Stimulated activated CD4-positive, alpha-beta T cell treated with anti-CD3 and anti-CD28 coated beads, Interleukin-12 subunit alpha, Interleukin-12 subunit beta, amount 100 ng/mL, for 48 hours (primary cell): Measurements from ENCODE around the gene TRMT61A.

ENCODE experiments used
- DNase-seq, 3 donors: peaks; one replicate each; pipeline ENCODE4 v3.0.0-alpha.2; 2020; ENCODE audit warnings: low read depth in 2 of 3, low spot score in 1 of 3

Gene TRMT61A

DNA sequence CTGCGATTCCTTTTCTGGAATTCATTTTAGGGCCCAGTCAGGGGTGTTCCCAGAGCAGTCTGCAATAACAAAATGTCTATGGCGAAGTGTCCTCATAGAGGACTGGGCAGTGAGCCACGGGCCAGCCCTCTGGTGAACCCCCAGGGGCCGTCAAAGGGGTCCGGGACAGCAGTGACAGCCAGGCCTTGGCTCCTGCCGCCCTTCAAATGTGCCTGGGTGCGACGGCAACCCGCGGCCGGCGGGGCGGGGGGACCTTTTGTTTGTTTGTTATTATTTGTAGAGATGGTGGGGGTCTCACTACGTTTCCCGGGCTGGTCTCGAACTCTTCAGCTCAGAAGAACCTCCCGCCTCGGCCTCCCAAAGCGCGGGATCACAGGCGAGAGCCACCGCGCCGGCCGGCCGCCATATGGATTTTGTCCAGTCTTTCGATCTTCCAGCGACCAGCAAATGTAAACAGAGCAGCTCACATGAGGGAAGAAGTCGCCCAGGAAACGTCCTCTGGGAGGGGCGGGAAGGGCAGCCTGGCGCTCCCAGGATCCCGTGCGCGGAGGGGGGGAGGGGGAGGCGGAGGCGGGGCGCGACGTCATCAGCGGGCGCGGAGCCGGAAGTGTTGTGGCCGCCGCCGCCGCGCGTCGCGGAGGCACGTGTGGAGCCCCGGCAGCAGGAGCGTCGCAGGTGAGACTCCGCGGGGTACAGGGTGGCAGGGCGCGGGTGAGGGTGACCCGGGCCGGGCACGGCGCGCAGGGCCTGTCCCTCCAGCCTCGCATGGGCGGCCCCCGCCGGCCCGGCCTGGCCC, at the start of gene TRMT61A:
TRMT61A (plus strand) TSS at position 610 of the 796 bp plus-strand sequence. CDS start 783 bp downstream, outside the sequence.
- peak; percentile 56 to 71 (median 60) for DNase-seq

DNA sequence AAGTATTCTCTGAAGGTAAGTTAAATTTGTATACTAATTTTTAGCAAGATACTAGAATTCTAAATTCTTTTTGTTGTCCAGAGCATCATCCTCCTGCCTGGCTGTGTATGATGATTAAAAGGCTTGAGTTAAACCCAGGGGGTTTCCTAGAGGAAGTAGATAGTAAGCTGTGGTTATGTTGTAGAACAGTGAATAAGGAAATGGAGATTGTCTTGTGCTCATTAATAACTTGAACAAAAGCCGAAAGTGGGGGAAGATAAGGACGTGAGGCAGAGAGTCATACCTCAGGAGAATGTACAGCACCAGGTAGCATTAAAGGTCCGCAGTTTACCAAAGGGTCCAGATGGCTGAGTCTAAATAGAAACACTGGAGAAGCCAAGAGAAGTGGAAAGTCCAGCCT, 48.4 kb upstream of the TRMT61A start:
- DNase-seq = no peak

DNA sequence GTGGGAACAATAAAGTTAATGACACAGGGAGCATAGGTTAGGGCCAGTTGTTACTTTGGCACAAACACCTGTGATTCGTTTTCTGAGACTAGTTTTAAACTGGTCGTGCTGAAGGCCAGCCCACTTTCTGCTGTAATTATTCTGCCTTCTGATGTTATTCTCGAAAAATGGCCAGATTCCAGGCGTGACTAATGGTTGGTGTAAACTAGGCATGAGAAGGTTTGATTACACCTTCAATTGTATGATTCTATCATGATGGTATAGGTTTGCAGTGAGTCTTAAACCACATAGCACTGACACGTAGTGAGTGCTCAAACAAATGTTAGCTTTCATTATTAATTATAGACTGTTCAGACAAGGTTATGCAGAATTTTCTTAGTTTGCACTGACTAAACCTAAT, 45.4 kb upstream of the TRMT61A start:
- DNase-seq = no peak

DNA sequence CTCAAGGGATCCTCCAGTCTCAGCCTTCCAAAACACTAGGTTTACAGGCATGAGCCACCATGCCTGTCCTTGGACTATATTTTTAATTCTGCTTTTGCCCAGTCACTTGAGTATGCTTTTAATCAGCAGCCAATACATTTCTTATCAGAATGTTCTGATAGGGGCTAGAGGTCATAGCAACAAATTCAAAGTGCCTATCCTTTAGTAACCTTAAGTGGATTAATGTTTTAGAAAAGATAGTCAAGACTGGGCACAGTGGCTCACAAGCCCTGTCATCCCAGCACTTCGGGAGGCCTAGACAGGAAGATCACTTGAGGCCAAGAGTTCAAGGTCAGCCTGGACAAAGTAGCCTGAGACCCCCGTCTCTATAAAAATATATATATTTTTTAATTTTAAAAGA, 43.5 kb upstream of the TRMT61A start:
- DNase-seq = no peak

DNA sequence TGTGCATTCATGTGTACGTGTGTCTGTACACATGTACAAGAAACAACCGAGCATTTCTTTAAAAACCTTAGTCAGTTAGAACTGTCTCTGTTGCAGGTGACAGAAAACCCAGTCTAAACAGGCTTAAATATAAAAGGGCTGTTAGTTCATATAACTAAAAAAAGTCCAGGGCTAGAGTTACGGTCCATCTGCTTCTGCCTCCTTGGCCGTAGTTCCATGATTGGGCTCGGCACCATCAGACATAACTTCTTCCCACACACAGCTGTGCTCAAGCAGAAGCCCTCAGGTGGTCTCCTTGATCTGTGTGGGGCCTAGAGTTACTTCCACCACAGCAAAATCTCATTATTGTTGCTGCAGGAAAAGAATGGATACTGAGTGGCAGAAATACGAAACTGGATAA, 40.9 kb upstream of the TRMT61A start:
- DNase-seq = no peak

DNA sequence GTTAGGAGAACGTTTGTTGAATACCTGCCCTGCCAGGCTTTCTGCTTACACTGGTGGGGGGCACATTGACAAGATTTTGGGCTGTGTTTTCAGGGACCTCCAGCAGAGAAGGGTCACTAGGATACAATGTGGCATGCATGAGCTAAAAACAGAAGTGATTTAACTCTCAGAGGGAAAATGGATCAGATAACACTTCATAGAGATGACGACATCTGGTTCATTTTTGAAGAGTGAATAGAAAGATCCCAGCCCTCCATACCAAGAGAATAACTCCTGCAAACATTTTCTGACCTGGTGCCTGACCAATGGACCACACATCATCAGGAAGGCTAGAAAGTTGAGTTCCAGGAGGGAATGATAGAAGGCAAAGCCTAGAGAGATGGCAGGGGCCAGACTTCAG, 40.0 kb upstream of the TRMT61A start:
- no peak for DNase-seq

DNA sequence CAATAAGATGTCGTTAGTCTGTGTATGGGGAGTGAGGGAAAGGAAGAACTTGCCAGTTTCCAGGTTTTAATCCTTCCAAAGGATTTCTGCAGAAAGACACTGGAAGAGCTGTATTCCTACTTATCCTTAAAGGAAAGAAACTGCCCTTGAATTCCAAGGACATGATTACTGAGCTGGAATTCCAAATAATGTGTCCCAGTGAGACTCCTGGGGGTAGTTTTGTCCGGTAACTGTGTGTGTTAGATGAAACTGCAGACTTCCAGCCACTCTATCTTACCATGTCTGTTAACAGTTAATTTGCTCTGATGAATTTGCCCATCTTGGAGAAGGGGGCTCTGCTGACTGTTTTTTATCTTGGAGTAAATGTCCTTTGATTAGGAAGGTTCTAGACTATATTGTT, 39.4 kb upstream of the TRMT61A start:
- no peak for DNase-seq

DNA sequence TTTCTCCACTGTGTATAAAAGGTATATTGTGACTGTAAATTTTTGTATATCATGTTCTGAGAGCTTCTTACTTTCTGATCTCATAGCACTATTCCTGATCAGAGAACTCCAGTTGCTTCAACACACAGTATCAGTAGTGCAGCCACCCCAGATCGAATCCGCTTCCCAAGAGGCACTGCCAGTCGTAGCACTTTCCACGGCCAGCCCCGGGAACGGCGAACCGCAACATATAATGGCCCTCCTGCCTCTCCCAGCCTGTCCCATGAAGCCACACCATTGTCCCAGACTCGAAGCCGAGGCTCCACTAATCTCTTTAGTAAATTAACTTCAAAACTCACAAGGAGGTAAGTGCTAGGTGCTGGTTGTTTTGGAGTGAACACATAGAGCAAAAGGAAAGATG, 37.3 kb upstream of the TRMT61A start:
- no peak for DNase-seq

DNA sequence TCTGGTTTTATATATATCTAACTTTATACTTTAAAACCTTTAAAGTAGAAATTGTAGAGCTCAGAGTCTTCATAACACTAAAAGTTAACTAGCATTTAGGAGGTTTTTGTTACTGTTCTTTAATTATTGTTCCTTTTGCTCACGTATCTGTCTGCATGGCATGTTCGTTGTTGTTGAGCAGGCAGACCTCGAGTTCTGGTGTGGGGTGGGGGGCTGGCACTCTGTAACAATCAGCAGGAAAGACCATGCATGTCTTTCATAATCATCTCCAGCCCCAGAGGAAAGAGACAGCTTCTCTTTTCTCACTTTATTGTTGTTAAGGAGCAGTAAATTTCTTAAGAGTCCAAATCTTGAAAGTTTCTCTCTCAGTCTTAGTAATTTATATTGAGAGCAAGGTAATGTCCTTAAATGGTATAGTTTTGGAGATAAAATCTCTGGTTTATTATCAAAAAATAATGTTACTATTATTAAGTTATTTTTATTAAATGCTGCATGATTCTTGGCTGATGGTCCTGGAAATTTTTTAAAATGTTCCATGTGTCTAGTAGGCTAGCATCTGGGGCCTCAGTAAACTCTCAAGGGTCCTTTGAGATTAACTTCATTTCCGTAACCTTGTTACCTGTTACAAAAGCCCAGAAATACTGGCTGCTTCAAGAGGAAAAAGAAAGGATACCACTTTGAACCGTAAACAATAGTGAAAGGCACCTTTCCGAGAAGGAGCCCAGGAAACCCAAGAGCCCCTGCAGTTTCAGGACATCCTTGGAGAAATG, 36.7 kb upstream of the TRMT61A start:
- no peak for DNase-seq

DNA sequence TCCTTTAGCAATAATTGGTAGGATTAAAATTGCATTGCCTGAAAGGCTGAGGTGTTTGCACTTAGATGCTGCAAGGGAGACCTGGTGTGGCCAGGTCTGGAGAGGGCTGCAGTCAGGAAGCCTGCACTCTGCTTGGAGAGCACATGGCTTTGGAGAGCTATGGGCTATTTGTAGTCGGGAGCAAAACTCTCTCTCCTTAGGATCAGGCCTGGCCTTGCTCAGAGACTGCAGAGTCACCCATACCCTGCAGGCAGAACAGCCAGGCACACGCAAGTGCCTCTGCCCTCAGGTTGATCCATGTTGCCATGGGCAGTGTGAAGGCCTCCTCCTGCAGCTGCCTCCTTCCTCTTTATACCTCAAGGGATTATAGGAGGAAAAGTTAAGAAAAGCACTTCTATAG, 33.1 kb upstream of the TRMT61A start:
- DNase-seq = no peak

DNA sequence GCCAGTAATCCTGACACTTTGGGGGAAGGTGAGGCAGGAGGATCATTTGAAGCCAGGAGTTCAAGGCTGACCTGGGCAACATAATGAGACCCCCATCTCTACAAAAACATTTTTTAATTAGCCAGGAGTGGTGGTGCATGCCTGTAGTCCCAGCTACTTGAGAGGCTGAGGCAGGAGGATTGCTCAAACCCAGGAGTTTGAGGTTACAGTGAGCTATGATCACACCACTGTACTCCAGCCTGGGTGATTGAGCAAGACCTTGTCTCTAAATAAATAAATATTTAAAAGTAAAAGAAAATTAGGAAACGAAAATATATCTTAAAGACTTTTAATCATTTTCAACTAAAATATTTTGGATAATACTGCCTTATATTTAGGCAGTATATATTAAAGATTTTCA, 32.2 kb upstream of the TRMT61A start:
- no peak for DNase-seq

DNA sequence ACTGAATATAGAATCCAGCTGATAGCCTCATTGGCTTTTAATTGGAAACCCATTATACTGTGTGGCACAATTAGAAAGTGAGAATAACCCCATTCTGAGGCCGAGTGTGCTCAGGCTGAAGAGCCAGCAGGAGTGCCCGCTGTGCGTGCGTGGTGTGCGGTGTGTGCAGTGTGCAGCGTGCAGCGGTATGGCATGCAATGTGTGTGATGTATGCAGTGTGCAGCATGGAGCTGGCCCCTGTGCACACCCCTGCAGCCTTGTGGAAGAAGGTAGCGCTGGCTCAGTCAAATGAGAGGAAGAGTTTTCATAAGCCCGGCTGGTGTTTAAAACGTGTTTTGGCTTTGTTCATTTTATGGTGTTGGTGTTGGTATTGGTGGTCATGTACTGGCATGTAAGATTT, 29.3 kb upstream of the TRMT61A start:
- DNase-seq = no peak

DNA sequence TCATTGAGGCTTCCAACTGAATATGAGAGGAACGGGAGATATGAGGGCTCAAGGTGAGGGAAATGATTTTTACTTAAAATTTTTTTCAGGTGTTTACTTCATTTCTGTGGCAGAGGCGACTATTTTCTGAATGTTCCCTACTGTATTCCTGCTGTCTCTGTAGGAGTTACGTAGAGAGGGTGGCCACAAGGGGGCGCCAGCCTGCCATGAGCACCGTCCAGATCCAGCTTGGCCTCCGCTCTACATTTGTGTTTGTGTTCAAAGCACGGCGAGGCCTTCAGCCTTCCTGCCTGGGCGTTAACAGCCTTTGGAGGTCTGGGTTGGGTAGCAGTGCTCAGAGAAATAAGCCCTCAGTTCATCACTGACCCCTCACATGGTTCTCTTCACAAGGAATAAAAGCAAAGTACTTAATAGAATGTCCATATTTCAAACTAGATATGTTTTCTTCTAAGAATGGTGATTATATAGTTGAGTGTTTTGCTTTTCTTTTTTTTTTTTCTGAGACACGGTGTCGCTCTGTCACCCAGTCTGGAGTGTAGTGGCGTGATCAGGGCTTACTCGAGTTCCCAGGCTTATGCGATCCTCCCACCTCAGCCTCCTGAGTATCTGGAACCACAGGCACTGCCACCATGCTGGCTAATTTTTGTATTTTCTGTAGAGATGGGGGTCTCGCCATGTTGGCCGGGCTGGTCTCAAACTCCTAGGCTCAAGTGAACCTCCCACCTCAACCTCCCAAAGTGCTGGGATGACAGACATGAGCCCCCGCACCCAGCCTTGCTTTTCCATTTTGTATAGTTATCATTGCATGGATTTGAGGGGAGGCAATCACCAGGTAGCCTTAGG, 28.6 kb upstream of the TRMT61A start:
- peak; percentile 63 to 77 (median 73) for DNase-seq

DNA sequence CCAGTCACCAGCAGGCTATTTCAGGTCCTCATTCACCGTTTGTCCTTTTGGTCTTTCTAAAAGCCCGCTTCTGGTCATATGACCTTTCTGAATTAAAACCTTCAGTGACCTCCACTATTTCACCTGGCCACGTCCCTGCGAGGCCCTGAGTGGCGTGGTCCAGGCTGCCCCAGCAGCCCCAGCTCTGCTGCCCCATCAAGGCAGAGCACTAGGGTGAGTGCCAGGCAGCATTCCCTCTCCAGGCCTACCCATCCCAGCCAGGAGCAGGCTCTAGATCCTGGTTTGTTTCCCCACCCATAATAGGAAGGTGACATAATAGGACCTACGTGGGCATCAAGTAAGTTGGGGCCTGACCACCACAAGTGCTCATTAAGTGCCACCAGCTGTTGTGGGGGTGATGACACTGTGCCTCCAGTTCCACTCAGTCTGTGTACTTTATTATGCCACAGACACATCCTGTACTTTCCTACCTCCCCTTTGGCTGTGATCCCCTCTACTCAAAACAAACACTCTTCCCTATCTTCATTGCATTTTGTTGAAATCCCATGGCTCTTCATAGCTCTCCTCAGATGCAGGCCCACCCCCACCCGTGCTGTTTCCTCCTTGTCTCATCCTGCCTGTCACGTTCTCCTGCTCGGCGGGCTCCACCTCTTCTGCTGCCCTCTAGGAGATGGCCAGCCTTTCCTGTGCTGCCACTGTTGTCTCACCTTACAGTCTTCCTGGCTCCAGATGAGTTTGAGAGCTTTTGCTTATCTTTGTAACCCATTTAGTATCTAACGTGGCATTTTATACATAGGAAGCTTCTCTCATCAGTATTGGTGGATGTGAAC, 27.7 kb upstream of the TRMT61A start:
- no peak for DNase-seq

DNA sequence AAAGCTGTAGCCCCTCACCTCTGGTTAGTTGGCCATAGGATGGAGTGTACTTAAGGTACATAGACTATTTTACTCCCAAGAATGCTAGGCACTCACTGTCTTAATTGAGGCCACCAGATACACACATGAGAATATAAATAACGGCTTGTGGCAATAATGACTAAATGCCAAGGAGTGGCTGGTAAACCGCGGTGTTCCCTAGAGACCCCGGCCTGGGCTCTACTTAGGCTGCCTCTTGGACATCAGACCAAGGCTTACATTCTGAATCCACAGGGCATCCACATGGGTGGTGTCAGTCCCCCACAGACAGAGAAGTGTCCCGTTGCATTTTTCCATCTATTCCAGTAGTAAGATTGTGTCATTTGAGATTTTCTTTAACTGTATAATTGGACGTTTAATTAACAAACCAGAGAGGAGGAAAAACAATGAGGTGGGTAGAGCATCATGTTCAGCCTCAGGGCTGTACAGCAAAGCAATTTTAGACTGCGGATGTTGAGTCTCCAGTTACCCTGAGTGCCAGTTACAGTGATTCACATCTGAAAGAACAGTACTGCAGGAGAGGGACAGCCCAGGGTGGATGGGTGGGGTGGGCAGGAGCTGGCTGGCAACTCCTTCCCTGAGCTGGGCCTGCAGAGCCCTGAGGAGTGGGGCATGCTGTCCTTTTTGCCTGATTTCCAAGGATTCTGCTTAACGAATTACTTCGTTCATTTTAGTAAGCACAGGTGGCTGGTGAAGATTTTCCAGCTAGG, 26.9 kb upstream of the TRMT61A start:
- no peak for DNase-seq

DNA sequence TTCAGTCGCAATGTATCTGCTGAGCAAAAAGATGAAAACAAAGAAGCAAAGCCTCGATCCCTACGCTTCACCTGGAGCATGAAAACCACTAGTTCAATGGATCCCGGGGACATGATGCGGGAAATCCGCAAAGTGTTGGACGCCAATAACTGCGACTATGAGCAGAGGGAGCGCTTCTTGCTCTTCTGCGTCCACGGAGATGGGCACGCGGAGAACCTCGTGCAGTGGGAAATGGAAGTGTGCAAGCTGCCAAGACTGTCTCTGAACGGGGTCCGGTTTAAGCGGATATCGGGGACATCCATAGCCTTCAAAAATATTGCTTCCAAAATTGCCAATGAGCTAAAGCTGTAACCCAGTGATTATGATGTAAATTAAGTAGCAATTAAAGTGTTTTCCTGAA, 26.1 kb upstream of the TRMT61A start:
- no peak for DNase-seq

DNA sequence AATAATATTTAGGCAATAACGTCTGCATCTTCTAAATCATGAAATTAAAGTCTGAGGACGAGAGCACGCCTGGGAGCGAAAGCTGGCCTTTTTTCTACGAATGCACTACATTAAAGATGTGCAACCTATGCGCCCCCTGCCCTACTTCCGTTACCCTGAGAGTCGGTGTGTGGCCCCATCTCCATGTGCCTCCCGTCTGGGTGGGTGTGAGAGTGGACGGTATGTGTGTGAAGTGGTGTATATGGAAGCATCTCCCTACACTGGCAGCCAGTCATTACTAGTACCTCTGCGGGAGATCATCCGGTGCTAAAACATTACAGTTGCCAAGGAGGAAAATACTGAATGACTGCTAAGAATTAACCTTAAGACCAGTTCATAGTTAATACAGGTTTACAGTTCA, 25.7 kb upstream of the TRMT61A start:
- no peak for DNase-seq

DNA sequence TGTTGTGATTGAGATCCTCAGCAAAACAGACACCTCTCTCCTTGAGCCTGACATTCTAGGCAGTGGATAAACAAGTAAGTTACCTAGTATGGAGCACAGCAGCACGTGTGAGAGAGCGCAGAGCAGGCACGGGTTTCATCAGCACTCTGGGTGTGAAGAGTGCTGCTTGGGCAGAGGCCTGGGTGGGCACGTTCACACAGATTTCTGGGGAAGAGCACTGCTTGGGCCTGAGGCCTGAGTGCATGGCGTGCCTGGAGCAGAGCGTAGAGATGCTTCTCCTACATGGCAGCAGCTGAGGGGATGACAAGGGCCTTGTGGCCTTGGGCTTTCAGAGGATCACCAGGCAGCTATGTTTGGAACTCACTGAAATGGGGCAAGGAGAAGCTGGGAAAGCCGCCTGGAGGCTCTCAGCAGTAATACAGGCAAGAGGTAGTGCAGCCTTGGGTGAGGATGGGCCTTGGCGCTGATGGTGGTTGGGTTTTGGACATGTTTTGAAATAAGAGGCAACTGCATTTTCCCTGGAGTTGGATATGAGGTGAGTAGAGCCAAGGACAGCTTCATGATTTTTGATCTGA, 23.9 kb upstream of the TRMT61A start:
- no peak for DNase-seq

DNA sequence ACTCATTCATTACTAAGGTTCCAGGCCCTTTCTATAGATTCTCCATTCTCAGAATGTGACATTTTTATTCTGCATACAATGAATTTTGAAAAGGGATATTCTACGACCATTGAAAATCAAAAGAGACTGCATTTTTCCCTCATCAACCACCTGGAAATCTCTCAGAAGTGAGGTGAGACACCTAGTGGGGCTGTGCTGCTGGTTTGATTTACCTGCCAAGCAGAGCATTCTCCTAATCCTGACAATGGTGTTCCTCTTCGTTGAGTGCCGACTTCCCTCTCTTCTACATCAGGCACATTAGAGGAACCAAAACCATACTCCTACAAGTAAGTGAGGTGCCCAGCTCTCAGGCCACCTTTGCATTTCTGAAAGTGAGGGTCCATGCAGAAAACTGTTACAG, 21.2 kb upstream of the TRMT61A start:
- DNase-seq = no peak
